K562 (cell line): Measurements from ENCODE around the gene KCND1. TPM values are rescaled to one million over a fixed set of nuclear protein-coding genes. Genes with fewer than 3 reads are reported as not detected.

ENCODE experiments used
- ATAC-seq: fragments of 200-7000 bp; cut with Tn5 transposase; 3 replicates; pipeline ENCODE4 v1.9.1; 2020; ENCODE audit warnings: moderate library complexity
- BruUV-seq: library from RNA; stranded (reverse); fragments of 400-500 nt; replicated peaks from 2 replicates; lab custom pipeline; 2021; lab: Mats Ljungman, UMichigan
- CTCF ChIA-PET: fragments of 300-600 bp; formaldehyde crosslinking; extraction: SDS; loops from one replicate; lab custom pipeline; 2021; ENCODE audit warnings: low intra/inter-chr PET ratio; lab: Yijun Ruan, JAX
- POLR2A ChIA-PET: fragments of 300-600, 350-650 bp; sonication (Branson Sonifier 250); formaldehyde crosslinking; extraction: SDS; loops from one replicate; lab custom pipeline; 2021; ENCODE audit warnings: antibody characterized with exemption, inconsistent platforms; lab: Yijun Ruan, JAX
- DNase-seq, 4 experiments: peaks; one replicate each; pipeline versions ENCODE4 v3.0.0 to v3.0.0-alpha.2; 2011 to 2018; ENCODE audit warnings: low spot score in 3 of 4, mixed read lengths in 3 of 4; ENCODE audit errors: extremely low read depth in 1 of 4
- FAIRE-seq: peaks from 2 replicates; lab custom pipeline; 2011; peaks lifted over from hg19 to GRCh38; lab: Jason Lieb, UNC
- H2AFZ ChIP-seq: 2 replicates; pipeline ENCODE4 v1.6.0; 2011; ENCODE audit warnings: low read depth, low read length, control low read depth, inconsistent platforms
- H3K27ac ChIP-seq: fragments of 200-600 bp; 3 replicates; pipeline ENCODE4 v1.8.0; 2011; ENCODE audit warnings: low read depth, mild to moderate bottlenecking, control low read depth, inconsistent platforms, low read length, moderate library complexity, mixed read lengths; ENCODE audit errors: extremely low read depth
- H3K27me3 ChIP-seq, 2 experiments: fragments of 300-600 bp in 1 of 2; 2 replicates in 1 of 2; 3 replicates in 1 of 2; pipeline versions ENCODE4 v1.6.0 to v1.8.0; 2011; ENCODE audit warnings: inconsistent platforms in 2 of 2, low read length in 2 of 2, mild to moderate bottlenecking in 1 of 2, mixed read lengths in 1 of 2, moderate library complexity in 1 of 2; ENCODE audit not compliant: control insufficient read depth in 2 of 2, insufficient read depth in 2 of 2
- H3K36me3 ChIP-seq: fragments of 300-600 bp; 3 replicates; pipeline ENCODE4 v1.8.0; 2011; ENCODE audit warnings: mild to moderate bottlenecking, low read length, inconsistent platforms; ENCODE audit not compliant: control insufficient read depth, insufficient read depth
- H3K4me1 ChIP-seq, 2 experiments: fragments of 200-600 bp in 1 of 2; replicated peaks in 1 of 2; 2 replicates in 1 of 2; 3 replicates in 1 of 2; pipeline versions ENCODE4 v1.5.1 to v1.8.0; 2011; ENCODE audit warnings: inconsistent platforms in 2 of 2, low read length in 2 of 2, mild to moderate bottlenecking in 1 of 2, mixed read lengths in 1 of 2, moderate library complexity in 1 of 2; ENCODE audit not compliant: control insufficient read depth in 2 of 2, insufficient read depth in 2 of 2
- H3K4me2 ChIP-seq: 2 replicates; pipeline ENCODE4 v1.6.1; 2011; ENCODE audit warnings: low read length, control low read depth, inconsistent platforms, mixed read lengths; ENCODE audit not compliant: insufficient read depth
- H3K4me3 ChIP-seq: fragments of 200-600 bp; sonication (generic), shearing (Covaris generic); 2 replicates; pipeline ENCODE4 v1.5.1; 2016; ENCODE audit warnings: control low read depth, inconsistent platforms
- H3K79me2 ChIP-seq: fragments of 200-600 bp; 3 replicates; pipeline ENCODE4 v1.8.0; 2011; ENCODE audit warnings: low read length, inconsistent platforms; ENCODE audit not compliant: control insufficient read depth, insufficient read depth
- H3K9ac ChIP-seq, 2 experiments: 2 replicates each; pipeline versions ENCODE4 v1.6.0 to v1.6.1; 2011; ENCODE audit warnings: low read depth in 2 of 2, low read length in 2 of 2, control low read depth in 1 of 2, inconsistent platforms in 1 of 2, mild to moderate bottlenecking in 1 of 2, mixed read lengths in 1 of 2; ENCODE audit not compliant: insufficient read depth in 1 of 2
- H3K9me1 ChIP-seq: one replicate; pipeline ENCODE4 v1.6.0; 2011; ENCODE audit warnings: inconsistent platforms, mild to moderate bottlenecking, low read length, moderate library complexity; ENCODE audit not compliant: control insufficient read depth, insufficient read depth
- H3K9me3 ChIP-seq: replicated peaks from 2 replicates; pipeline ENCODE4 v1.5.1; 2011; ENCODE audit warnings: low read depth, low read length, inconsistent platforms; ENCODE audit not compliant: control insufficient read depth, insufficient read depth
- H4K20me1 ChIP-seq: replicated peaks from 2 replicates; pipeline ENCODE4 v1.6.1; 2011; ENCODE audit warnings: low read length, inconsistent platforms, mixed read lengths; ENCODE audit not compliant: control insufficient read depth, insufficient read depth
- BMI1 ChIP-seq: fragments of 150-350 bp; IDR thresholded peaks from 2 replicates; pipeline ENCODE4 v1.6.1; 2014; ENCODE audit warnings: low read length
- ERF ChIP-seq: fragments of 450-650 bp; formaldehyde crosslinking; IDR thresholded peaks from 2 replicates; pipeline ENCODE4 v1.4.0; 2020; ENCODE audit warnings: mild to moderate bottlenecking, mixed read lengths
- ETV1 ChIP-seq: fragments of 450-650 bp; conservative IDR thresholded peaks from 2 replicates; pipeline ENCODE4 v1.6.1; 2016; ENCODE audit warnings: missing genetic modification characterization, control low read depth, low read depth, missing compliant biosample characterization
- GTF2F1 ChIP-seq: IDR thresholded peaks from 2 replicates; pipeline ENCODE4 v1.6.1; 2011; ENCODE audit warnings: low read depth, low read length, improper control_type of control experiment
- MTA3 ChIP-seq: fragments of 450-650 bp; formaldehyde crosslinking; IDR thresholded peaks from 2 replicates; pipeline ENCODE4 v1.6.1; 2017; ENCODE audit warnings: mild to moderate bottlenecking, borderline replicate concordance
- NFIC ChIP-seq: fragments of 450-650 bp; IDR thresholded peaks from 2 replicates; pipeline ENCODE4 v1.6.1; 2017; ENCODE audit warnings: mild to moderate bottlenecking, inconsistent platforms
- SAFB ChIP-seq: fragments of 200-400 bp; formaldehyde crosslinking; IDR thresholded peaks from 2 replicates; pipeline ENCODE4 v1.6.1; 2017; ENCODE audit warnings: low read depth, low read length, borderline replicate concordance
- SMARCB1 ChIP-seq: IDR thresholded peaks from 2 replicates; pipeline ENCODE4 v1.6.1; 2011; ENCODE audit warnings: improper control_type of control experiment, low read depth; ENCODE audit not compliant: insufficient read length
- SMARCE1 ChIP-seq: fragments of 450-650 bp; IDR thresholded peaks from 2 replicates; pipeline ENCODE4 v1.7.1; 2016; ENCODE audit warnings: mild to moderate bottlenecking
- ZBED1 ChIP-seq: IDR thresholded peaks from 2 replicates; pipeline ENCODE4 v1.6.1; 2014
- ZNF165 ChIP-seq: fragments of 250-450 bp; sonication (Bioruptor Pico); IDR thresholded peaks from 2 replicates; pipeline ENCODE4 v1.4.0; 2020; ENCODE audit warnings: borderline replicate concordance
- ZNF24 ChIP-seq: fragments of 450-650 bp; IDR thresholded peaks from 2 replicates; pipeline ENCODE4 v1.6.1; 2016
- ZNF695 ChIP-seq: fragments of 450-650 bp; formaldehyde crosslinking; IDR thresholded peaks from 2 replicates; pipeline ENCODE4 v1.4.0; 2020; ENCODE audit warnings: mild to moderate bottlenecking, moderate library complexity
- WGBS: fragments of 100-300 bp; shearing (Covaris generic); methylation state at CpG from one replicate; pipeline ENCODE4 v1.1.6; 2016; ENCODE audit warnings: low coverage, mixed read lengths; ENCODE audit not compliant: insufficient coverage; ENCODE audit errors: missing lambda C conversion rate; 5-methylcytosine and 5-hydroxymethylcytosine counted together
- in situ Hi-C: fragments of 300-500 bp; cut with MboI; formaldehyde crosslinking; loops from 4 replicates; pipeline ENCODE4 v1.15.0; 2018; ENCODE audit warnings: inconsistent platforms, mixed read lengths
- intact Hi-C: fragments of 100-400 bp; cut with micrococcal nuclease; formaldehyde crosslinking; loops from 2 replicates; pipeline ENCODE4 v1.14.2; 2022
- polyA plus RNA-seq, 8 experiments: library from polyadenylated mRNA; depleted of rRNA in 4 of 8; stranded (reverse) in 5 of 8; unstranded in 3 of 8; fragments of >200 nt; fragmentation: Nextera tagmentation in 2 of 8; fragmentation: Illumina TruSeq in 1 of 8; extraction: Ambion mirVana in 2 of 8; extraction: Trizol in 1 of 8; gene quantifications; 2 replicates each; pipeline versions ENCODE4 v1.2.1 to v1.2.3, GENCODE V29; 2011 to 2014; ENCODE audit warnings: inconsistent platforms in 1 of 8, missing spikeins in 1 of 8
- total RNA-seq, 7 experiments: library from RNA; depleted of rRNA in 6 of 7; stranded (reverse); fragments of >200 nt in 6 of 7; fragmentation: Illumina TruSeq in 2 of 7; extraction: Trizol in 2 of 7; gene quantifications; 2 replicates each; pipeline versions ENCODE4 v1.2.1 to v1.2.3, GENCODE V29; 2011 to 2021; ENCODE audit warnings: low replicate concordance in 1 of 7
- TF ChIP-seq, protein P1 (sequence below): fragments of 150-350 bp; conservative IDR thresholded peaks from 2 replicates; pipeline ENCODE4 v1.6.1; 2014; ENCODE audit warnings: low read length
- TF ChIP-seq, protein P2 (sequence below), 2 experiments: fragments of 450-650 bp; formaldehyde crosslinking in 1 of 2; IDR thresholded peaks; 2 replicates each; pipeline versions ENCODE4 v1.4.0 to v1.6.1; 2014 to 2020; ENCODE audit warnings: mild to moderate bottlenecking in 2 of 2, borderline replicate concordance in 1 of 2, low read depth in 1 of 2

The KCND1 gene
- total and polyA plus RNA-seq, 9 of the 15 experiments (the other 6 are each of a cell fraction or from before 2014, with no cell fraction given), result 0.06 to 0.83 (median 0.39) TPM; not detected in 1

DNA sequence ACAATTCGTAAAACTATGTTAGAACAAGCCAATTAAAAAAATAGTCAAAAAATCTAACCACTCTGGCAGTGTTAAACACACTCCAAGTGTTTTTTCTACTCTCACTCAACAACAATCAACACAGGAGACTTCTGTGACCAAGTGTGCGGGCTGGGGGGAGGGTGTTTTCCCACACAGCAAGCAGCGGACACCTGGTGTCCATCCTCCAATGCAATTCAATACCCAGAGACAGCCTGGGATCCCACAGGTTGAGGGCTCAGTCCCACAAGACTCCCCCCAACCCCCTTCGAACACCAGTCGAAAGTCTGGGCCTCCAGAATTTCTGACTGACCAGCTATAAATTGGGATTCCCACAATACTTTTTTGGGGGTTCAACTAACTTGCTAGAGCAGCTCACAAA lies 44.5 kb downstream of the KCND1 start:
- Histone ChIP-seq H3K4me1 (peaks cover 0 to 8% of the 10 kb centered on the region in 2 experiments; a peak in 2 of 5 replicates), H3K4me3 (no peak overlapping the region), H3K9me1 (no peaks in the 10 kb centered on the region), H3K4me2 (no peak overlapping the region), H3K9me3 (no peaks in the 10 kb centered on the region), H3K79me2 (peaks cover 4% of the 10 kb centered on the region; the same call in 1 of the 3 replicates), H2AFZ (no peak overlapping the region), H3K27me3 (no peaks in the 10 kb centered on the region), H3K27ac (no peak overlapping the region), H3K9ac (no peak overlapping the region), H3K36me3 (peaks cover 69% of the 10 kb centered on the region), H4K20me1 (no peaks in the 10 kb centered on the region)
- ATAC-seq (no peak), DNase-seq (no peak), FAIRE-seq (no peak)
- ChIA-PET POLR2A (no interaction called here), CTCF (interaction anchor here (0.6 kb wide), 1 partner anchor 194 kb away, joined by 3 read pairs; no protein-coding TSS in a partner anchor)
- BruUV-seq, result no TSS peak
- in situ Hi-C loops (no loop called here), intact Hi-C loops (no loop called here)
- WGBS, result 96% methylated on average over 4 of the region's 5 CpGs
- TF ChIP-seq GTF2F1 (no peak), NFIC (no peak), ZNF24 (no peak), SMARCE1 (no peak), ZNF695 (CRISPR knock-in tag) (no peak), ERF (CRISPR knock-in tag) (no peak), ETV1 (tag) (no peak), SMARCB1 (no peak), ZBED1 (no peak), SAFB (no peak), MTA3 (no peak), BMI1 (no peak), ZNF165 (CRISPR knock-in tag) (no peak)
- TF ChIP-seq, protein P1, sequence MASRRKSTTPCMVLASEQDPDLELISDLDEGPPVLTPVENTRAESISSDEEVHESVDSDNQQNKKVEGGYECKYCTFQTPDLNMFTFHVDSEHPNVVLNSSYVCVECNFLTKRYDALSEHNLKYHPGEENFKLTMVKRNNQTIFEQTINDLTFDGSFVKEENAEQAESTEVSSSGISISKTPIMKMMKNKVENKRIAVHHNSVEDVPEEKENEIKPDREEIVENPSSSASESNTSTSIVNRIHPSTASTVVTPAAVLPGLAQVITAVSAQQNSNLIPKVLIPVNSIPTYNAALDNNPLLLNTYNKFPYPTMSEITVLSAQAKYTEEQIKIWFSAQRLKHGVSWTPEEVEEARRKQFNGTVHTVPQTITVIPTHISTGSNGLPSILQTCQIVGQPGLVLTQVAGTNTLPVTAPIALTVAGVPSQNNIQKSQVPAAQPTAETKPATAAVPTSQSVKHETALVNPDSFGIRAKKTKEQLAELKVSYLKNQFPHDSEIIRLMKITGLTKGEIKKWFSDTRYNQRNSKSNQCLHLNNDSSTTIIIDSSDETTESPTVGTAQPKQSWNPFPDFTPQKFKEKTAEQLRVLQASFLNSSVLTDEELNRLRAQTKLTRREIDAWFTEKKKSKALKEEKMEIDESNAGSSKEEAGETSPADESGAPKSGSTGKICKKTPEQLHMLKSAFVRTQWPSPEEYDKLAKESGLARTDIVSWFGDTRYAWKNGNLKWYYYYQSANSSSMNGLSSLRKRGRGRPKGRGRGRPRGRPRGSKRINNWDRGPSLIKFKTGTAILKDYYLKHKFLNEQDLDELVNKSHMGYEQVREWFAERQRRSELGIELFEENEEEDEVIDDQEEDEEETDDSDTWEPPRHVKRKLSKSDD, result no peak
- TF ChIP-seq, protein P2, sequence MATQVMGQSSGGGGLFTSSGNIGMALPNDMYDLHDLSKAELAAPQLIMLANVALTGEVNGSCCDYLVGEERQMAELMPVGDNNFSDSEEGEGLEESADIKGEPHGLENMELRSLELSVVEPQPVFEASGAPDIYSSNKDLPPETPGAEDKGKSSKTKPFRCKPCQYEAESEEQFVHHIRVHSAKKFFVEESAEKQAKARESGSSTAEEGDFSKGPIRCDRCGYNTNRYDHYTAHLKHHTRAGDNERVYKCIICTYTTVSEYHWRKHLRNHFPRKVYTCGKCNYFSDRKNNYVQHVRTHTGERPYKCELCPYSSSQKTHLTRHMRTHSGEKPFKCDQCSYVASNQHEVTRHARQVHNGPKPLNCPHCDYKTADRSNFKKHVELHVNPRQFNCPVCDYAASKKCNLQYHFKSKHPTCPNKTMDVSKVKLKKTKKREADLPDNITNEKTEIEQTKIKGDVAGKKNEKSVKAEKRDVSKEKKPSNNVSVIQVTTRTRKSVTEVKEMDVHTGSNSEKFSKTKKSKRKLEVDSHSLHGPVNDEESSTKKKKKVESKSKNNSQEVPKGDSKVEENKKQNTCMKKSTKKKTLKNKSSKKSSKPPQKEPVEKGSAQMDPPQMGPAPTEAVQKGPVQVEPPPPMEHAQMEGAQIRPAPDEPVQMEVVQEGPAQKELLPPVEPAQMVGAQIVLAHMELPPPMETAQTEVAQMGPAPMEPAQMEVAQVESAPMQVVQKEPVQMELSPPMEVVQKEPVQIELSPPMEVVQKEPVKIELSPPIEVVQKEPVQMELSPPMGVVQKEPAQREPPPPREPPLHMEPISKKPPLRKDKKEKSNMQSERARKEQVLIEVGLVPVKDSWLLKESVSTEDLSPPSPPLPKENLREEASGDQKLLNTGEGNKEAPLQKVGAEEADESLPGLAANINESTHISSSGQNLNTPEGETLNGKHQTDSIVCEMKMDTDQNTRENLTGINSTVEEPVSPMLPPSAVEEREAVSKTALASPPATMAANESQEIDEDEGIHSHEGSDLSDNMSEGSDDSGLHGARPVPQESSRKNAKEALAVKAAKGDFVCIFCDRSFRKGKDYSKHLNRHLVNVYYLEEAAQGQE (IDR thresholded peaks at IDR 0.05; ENCODE audit: borderline replicate concordance), result no peak
- TF ChIP-seq, protein P2 (CRISPR knock-in tag; IDR thresholded peaks at IDR 0.05; ENCODE audit: low read depth), result no peak
